ENCODE data around the gene MYO5A. TPM values are rescaled to one million over a fixed set of nuclear protein-coding genes. Genes with fewer than 3 reads are reported as not detected.

Gene MYO5A
- total and polyA plus RNA-seq, 2 donors (not counting 3 experiments of a cell fraction or from before 2014, with no cell fraction given), result 31.9 to 91.9 TPM

DNA sequence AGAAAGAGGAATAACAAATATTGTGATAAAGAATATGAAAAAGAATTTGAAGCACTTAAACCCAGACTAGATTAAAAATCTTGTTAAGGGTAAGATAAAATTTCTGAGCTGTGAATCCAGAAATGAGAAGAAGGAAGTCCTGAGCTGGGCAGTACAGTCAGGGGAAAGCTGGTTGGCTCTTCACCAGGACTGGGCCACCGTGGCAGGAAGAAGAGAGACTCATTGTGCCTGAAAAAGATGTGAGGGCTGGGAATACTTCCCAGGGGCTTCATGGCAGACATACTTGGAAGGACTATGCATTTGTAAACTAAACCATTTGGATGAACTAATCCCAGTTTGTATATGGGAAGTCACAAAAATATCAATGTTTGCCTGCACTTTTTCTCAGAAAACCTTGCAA is 204.6 kb downstream of the MYO5A start:
- no peaks in the 10 kb centered on the region for H3K79me2 ChIP-seq (ENCODE audit: control insufficient read depth, insufficient read depth, low read length)
- H3K9ac ChIP-seq (replicated peaks; ENCODE audit: extremely low read depth, insufficient read depth, low read length), result no peak overlapping the region
- peaks cover 22 to 39% of the 10 kb centered on the region in 2 experiments for H3K36me3 ChIP-seq (ENCODE audit: control insufficient read depth in 2 of 2, extremely low read depth in 1 of 2, insufficient read depth in 2 of 2, low read length in 2 of 2)
- ChIA-PET POLR2A (no interaction called here), CTCF (interaction anchor here (0.9 to 1.3 kb wide), 7 partner anchors 8 to 412 kb away, joined by 3 to 4 read pairs (median 3); no protein-coding TSS in a partner anchor)
- no peaks in the 10 kb centered on the region for H3K27me3 ChIP-seq (ENCODE audit: control insufficient read depth in 2 of 2, insufficient read depth in 2 of 2, low read length in 2 of 2)
- no peaks in the 10 kb centered on the region for H3K9me3 ChIP-seq (replicated peaks; ENCODE audit: control insufficient read depth, insufficient read depth, low read length)
- H3K4me1 ChIP-seq (ENCODE audit: control insufficient read depth, extremely low read depth, insufficient read depth, low read length), result no peaks in the 10 kb centered on the region
- no peak overlapping the region for H3K27ac ChIP-seq (ENCODE audit: insufficient read depth, low read depth, low read length)
- no peak for DNase-seq (ENCODE audit: low read depth, low spot score)
- H2AFZ ChIP-seq (ENCODE audit: low read depth, low read length), result no peak overlapping the region
- TF ChIP-seq JUN (IDR thresholded peaks at IDR 0.05; ENCODE audit: borderline replicate concordance, insufficient read depth, insufficient read length, low read depth) (no peak), MYC (IDR thresholded peaks at IDR 0.05; ENCODE audit: low read depth, low read length) (no peak), POLR2A (IDR thresholded peaks at IDR 0.05; ENCODE audit: low read depth, low read length) (no peak), EZH2 (IDR thresholded peaks at IDR 0.05; ENCODE audit: borderline replicate concordance, low read depth, low read length, severe bottlenecking) (no peak), GATA2 (IDR thresholded peaks at IDR 0.05; ENCODE audit: insufficient read depth, insufficient read length, low read depth, low read length) (no peak), POLR2AphosphoS5 (IDR thresholded peaks at IDR 0.05; ENCODE audit: insufficient read depth, low read depth, low read length) (no peak), FOS (IDR thresholded peaks at IDR 0.05; ENCODE audit: borderline replicate concordance, insufficient read depth, low read length) (no peak)
- TF ChIP-seq, protein P1, sequence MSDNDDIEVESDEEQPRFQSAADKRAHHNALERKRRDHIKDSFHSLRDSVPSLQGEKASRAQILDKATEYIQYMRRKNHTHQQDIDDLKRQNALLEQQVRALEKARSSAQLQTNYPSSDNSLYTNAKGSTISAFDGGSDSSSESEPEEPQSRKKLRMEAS (IDR thresholded peaks at IDR 0.05; ENCODE audit: insufficient read depth, insufficient read length), result no peak
- TF ChIP-seq, protein P2, sequence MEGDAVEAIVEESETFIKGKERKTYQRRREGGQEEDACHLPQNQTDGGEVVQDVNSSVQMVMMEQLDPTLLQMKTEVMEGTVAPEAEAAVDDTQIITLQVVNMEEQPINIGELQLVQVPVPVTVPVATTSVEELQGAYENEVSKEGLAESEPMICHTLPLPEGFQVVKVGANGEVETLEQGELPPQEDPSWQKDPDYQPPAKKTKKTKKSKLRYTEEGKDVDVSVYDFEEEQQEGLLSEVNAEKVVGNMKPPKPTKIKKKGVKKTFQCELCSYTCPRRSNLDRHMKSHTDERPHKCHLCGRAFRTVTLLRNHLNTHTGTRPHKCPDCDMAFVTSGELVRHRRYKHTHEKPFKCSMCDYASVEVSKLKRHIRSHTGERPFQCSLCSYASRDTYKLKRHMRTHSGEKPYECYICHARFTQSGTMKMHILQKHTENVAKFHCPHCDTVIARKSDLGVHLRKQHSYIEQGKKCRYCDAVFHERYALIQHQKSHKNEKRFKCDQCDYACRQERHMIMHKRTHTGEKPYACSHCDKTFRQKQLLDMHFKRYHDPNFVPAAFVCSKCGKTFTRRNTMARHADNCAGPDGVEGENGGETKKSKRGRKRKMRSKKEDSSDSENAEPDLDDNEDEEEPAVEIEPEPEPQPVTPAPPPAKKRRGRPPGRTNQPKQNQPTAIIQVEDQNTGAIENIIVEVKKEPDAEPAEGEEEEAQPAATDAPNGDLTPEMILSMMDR (IDR thresholded peaks at IDR 0.05; ENCODE audit: extremely low read depth in 1 of 2, insufficient read depth in 1 of 2, low read depth in 1 of 2, low read length in 2 of 2), result no peak
- no peak for FAIRE-seq
- no peaks in the 10 kb centered on the region for H3K9me1 ChIP-seq (replicated peaks; ENCODE audit: control insufficient read depth, extremely low read depth, insufficient read depth, low read length)
- H4K20me1 ChIP-seq (replicated peaks; ENCODE audit: control insufficient read depth, extremely low read depth, insufficient read depth, low read length), result no peaks in the 10 kb centered on the region
- no peak overlapping the region for H3K4me3 ChIP-seq (replicated peaks in 1 of 3; ENCODE audit: insufficient read depth in 1 of 3, low read depth in 1 of 3, low read length in 3 of 3)
- H3K4me2 ChIP-seq (ENCODE audit: insufficient read depth, low read length), result no peak overlapping the region
- dilution Hi-C loops (cut with MboI; ENCODE audit: extremely low pct_ligation_motif_present, low sequenced_read_pairs) (no loop called here), intact Hi-C loops (cut with micrococcal nuclease) (no loop called here)
- no TSS peak for BruUV-seq (replicated peaks)

Measured in endothelial cell of umbilical vein (primary cell).